Measurements from ENCODE around the gene SPOCK1.

The SPOCK1 gene

DNA sequence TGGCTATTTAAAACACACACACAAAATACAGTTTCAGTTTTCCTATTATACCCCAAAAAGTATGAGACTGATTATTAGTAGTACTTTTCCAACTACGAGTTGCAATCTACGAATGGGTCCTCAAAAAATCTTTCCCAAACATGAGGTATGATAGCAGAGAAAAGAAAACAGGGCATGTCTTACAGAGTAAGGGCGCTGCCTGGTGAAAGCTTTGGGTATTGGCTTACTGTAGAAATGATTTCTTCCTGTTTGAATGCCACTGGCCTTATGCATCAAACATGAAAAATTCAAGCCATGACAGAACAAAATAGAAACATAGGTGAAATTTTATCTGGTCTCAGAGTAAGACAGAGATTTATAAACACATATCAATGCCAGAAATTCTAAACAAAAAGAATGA is 448.0 kb downstream of the SPOCK1 start:
- DNase-seq: no peak

GRCh38 chr5:137040641-137041340 is 458.3 kb downstream of the SPOCK1 start:
- DNase-seq: no peak

GRCh38 chr5:137040024-137040423 is 459.1 kb downstream of the SPOCK1 start:
- no peak for DNase-seq

GRCh38 chr5:137037848-137038247 is 461.3 kb downstream of the SPOCK1 start:
- no peak for DNase-seq

DNA sequence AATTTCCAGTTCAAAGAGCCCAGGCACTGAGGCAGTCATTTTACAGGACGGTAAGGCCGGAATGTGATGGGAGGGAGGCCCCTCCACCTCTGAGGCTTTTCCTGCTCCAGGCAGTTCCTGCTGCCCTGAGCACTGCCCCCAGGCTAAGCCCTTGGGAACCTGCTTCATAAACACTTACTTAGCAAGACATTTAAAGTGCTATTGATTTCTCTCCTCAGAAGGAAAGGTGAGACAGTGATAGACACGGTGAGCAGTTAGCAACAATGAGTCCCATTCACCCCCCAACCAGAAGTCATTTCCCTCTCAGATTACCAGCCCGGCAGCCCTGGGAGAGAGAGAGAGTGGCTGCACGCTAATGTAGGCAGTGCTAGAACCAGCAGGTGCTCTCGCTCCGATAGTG is 462.5 kb downstream of the SPOCK1 start:
- no peak for DNase-seq

DNA sequence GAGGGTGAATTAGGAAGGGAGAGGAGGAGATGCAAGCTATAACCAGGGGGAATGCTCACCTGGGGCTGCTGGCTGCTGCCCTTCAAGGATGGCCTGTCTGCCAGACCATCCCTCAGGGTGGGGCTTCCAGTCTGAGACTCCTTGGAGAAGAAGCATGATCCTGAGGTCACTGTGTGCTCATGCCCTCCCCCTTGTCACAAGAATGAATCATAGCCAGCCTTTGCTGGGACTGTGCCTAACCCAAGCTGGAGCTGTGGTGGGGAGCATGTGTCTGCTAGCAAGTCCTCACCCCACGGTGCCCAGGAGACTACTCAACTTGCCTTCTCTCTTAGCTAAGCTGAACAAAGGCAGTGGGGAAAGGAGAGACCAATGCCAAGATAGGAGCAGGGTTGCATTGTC is 463.6 kb downstream of the SPOCK1 start:
- no peak for DNase-seq

- DNase-seq: no peak
These were observed 464.2 kb downstream of the SPOCK1 start for GRCh38 chr5:137034764-137035479.

DNA sequence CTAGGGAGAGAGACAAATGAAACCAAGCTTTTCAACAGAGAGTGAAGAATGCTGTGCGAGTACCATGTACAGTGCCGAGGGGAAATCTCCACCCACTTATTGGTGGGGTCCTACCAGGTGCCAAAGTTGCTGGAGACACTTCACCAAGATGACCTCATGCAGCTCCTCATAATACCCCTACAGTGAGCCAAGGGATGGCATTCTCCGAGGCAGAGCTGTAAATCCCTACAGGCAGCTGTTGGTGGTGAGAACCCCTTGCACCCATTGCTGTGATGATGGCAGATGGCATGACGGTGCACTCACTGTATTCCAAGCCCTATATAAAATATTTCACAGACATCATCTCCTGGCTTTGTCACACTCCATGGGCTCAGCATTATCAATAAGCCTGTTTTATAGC is 464.9 kb downstream of the SPOCK1 start:
- no peak for DNase-seq

DNA sequence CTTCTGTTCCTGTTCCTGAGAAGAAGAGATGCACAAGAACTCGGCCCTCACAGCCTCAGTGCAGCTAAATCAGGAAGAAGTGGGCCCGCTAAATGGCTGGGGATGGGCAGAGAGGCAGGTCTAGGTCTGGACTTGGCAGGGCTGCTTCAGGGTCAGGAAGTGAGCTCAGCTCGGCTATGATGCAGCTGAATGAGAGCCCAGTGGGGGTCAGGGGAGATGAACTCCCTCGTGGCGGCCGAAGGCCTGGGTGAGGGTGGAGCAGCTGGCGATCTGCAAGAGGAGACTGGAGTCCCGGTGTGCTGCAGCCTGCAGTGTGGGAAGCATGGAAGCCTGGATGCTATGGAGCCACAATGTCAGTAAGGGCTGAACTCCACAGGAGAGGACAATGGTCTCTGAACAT is 466.2 kb downstream of the SPOCK1 start:
- DNase-seq: no peak

GRCh38 chr5:137027758-137028157 is 471.4 kb downstream of the SPOCK1 start:
- no peak for DNase-seq

GRCh38 chr5:137026296-137026695 is 472.8 kb downstream of the SPOCK1 start:
- no peak for DNase-seq

GRCh38 chr5:137024044-137024443 is 475.1 kb downstream of the SPOCK1 start:
- no peak for DNase-seq

- no peak for DNase-seq
These were observed 475.8 kb downstream of the SPOCK1 start for GRCh38 chr5:137023371-137023770.

DNA sequence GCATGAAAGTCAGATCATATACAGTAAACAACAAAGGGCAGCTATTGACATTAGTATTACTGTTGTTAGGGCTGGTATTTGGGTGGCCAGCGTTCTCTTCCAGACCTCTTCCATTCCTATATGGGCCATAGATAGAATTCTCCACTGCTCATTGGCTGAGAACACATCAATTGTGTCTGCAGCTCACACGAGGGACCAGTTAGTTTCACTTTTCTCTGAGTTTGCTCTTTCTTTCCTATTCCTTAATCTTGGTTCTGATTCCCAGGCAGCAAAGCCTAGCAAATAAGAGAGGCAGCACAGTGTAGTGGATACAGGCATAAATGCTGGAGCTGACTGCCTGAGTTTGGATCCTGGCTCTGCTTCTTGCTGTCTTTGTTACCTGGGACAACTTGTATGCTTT is 476.4 kb downstream of the SPOCK1 start:
- no peak for DNase-seq

DNA sequence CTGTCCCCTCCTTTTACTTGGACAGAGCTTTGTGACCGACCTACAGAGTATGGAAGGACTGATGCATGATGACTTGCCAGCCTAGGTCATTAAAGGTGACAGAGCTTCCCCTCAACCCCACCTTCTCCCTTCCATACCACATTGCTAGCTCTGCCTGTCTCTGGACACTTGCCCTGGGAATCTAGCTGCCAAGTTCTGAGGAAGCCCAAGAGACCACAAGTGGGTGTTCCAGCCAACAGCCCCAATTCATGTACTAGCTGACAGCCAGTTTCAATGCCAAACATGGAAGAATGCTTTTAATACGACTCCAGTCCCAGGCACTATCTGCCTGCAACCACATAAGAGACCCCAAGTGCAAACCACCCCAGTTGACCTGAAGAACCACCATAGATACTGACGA is 477.1 kb downstream of the SPOCK1 start:
- DNase-seq: no peak

- DNase-seq: no peak
These were observed 479.9 kb downstream of the SPOCK1 start for GRCh38 chr5:137019229-137019628.

DNA sequence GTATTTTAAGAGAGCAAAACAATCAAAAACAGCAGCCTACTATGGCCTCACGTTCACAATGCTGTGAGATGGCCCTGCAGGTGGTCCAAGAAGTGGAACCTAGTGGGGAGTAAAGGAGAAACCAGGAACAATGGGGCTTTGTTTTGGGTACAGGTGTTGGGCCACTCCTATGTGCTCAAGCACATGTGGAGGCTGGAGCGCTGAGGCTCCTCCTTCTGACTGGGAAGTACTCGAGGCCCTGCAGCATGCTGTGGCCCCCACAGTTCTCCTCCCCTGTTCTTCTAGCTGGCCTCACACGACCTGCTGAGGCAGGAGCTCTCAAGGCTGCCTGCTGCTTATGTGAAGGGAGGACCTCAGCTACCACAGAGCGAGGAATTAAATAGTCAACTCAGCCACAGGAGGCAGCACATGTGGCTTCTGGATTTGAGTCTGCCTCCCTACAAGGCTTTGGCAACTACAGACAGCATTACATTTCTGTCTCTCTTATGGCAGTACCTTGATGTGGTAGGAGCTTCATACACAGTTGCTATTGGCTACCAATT is 482.3 kb downstream of the SPOCK1 start:
- no peak for DNase-seq

DNA sequence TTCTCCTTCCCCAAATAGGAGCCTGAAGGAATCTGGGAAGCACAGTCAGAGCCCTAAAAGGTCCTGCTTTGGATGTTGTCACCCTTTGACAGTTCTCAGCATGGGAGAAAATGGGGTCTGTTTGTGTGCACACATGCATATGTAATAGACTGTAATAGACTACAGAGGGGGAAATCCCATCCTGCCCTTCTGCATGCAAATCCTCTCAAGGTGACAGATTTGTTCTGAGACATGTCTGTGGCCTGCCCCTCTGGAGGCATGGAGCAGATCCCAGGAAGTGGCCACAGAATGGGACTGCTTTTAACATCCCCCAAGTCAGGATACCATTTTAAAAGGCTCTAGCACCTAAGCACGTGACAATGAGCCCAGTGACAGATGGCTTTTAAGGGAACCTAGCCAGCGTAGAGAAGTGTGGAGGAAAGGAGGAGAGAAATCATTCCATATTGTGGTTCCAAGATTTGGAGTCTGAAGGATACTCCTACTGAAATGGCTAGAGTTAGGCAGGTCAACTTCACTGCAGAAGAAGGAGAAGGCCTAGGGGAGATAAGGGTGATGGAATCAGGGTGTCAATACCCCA is 483.5 kb downstream of the SPOCK1 start:
- DNase-seq: no peak

DNA sequence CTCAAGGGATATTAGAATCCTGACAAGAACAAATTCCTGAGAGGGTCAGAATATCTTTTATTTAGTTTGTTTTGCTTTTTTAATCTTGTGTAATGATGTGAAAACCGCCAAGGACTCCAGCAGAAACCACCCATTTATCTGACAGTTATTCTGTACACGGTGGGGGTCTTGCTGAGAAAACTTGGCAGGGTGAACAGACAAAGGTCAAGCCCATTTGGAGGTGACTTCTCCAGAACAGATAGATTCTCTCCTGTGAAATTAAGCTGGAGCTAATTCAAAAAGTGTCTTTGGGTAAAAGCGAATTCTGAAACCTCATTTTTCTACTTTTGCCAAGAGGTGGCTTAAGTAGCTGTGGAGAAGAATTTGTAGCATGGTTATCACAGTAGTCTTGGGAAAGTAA is 484.4 kb downstream of the SPOCK1 start:
- no peak for DNase-seq

DNA sequence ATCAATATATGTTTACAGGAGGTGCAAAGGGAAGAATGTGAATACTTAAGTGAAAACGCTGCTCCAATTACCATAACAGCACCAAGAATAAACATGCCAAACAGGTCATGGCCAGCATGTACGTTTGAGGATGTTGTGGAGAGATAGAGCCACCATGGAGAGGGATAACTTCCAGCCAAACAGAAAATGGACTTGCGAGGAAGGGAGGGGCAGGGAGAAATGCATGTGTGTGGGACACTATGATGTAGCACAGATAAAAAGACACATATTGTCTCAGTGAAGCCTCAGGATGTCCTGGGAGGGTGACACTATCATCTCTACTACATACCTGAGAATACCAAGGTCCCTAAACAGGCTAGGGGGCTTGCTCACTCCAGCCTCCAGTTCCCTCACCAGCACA is 488.9 kb downstream of the SPOCK1 start:
- DNase-seq: no peak

GRCh38 chr5:137004279-137004678 is 494.8 kb downstream of the SPOCK1 start:
- no peak for DNase-seq

- no peak for DNase-seq
These were observed 498.0 kb downstream of the SPOCK1 start for GRCh38 chr5:137001026-137001569.

GRCh38 chr5:136999787-137000186 is 499.3 kb downstream of the SPOCK1 start:
- no peak for DNase-seq

DNA sequence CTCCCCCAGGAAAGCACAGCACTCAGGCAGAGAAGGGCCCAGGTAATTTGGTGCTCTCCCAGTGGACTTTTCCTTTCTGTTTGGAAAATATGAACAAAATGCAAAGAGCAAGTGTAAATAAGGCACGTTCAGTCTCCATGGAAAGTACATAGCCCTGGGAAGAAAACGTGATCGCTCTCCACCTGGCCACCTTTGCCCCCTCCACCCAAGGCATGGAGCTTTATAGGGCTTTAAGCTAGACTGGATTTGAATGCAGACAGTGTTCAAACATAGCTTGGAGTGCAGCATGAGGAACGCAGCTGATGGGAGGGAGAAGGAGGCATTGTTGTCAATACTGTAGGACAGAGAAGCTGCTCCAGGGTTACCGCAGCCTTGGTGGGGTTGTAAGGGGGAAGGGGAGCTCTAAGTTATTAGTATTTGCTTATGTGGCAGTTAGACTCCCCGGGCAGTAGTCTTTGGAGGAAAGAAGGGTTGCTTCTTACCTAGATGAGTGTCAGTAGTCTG is 500.2 kb downstream of the SPOCK1 start:
- DNase-seq: no peak

Measured in stimulated activated CD4-positive, alpha-beta T cell treated with anti-CD3 and anti-CD28 coated beads, Interleukin-4, amount 100 ng/mL, for 4 hours (primary cell).